ENCODE data around the gene TRIM38. TPM values are rescaled to one million over a fixed set of nuclear protein-coding genes. Genes with fewer than 3 reads are reported as not detected.
"Not testable (repeated sequence)": the region's sequence is repeated elsewhere in the genome, so short reads cannot be mapped to it uniquely, and the experiment has no call there.

TRIM38 gene
- total RNA-seq, 1 donor from 2014 or later: 8.1 TPM

DNA sequence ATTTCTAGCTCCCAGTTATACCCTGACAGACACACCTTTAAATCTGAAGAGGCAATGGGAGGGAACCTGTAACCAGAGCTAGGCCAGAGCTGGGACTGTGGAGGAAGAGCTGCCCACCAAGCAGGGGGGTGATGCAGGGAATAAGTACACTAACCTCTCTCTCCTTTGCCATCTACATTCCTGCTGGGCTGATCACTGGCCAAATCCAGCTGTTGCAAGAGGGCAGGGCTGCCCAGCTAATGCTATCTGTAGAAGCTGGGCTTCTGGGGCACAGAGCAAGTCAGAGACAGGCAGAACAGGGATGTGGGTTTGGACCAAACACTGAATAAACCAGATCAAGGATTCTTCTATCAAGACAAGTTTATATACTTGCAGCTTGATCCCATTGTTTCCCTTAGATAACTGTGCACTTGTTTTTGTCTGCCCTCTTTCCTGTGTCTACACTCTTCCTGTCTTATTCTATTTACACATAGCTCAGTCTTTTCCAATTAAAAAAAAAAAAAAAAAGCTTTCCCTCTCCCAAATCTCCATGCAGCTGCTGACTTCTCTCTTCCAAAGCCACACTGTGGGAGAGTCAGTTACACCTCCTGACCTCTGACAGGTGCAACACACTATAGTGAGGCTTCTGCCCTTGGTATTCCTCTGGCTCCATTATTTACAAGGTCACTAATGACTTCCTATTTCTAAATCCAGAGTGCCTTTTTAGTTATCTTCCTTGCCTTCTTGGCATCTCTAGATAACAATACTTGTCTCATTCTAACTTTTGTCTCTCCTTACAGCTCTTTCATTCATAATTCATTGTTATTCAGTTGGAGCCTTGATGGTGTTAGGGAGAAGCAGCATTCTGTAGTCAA, 43.7 kb downstream of the TRIM38 start:
- H3K27ac ChIP-seq: no peak overlapping the region

DNA sequence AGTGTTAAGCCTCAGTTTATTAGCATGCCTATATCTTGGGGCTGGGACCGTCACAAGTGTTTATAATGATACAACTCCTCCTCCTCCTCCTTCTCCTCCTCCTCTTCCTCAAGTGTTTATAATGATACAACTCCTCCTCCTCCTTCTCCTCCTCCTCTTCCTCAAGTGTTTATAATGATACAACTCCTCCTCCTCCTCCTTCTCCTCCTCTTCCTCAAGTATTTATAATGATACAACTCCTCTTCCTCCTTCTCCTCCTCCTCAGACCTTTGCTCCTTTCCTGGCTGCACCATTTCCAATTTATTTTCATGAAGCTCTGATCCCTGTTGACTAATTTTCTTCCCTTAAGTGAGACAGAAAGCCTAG, 44.3 kb downstream of the TRIM38 start:
- DNase-seq (ENCODE audit: extremely low spot score in 2 of 2); H3K4me1 ChIP-seq; H3K27ac ChIP-seq; H3K36me3 ChIP-seq; intact Hi-C loops (cut with DNase I); H3K9me3 ChIP-seq; H3K27me3 ChIP-seq; H3K4me3 ChIP-seq: not testable (repeated sequence)

More for the DNA sequence above, 43.7 kb downstream of the TRIM38 start:
- intact Hi-C loops (cut with DNase I): no loop called here
- Histone ChIP-seq H3K9me3 (no peaks in the 10 kb centered on the region), H3K4me1 (no peaks in the 10 kb centered on the region), H3K36me3 (peaks cover 0 to 1% of the 10 kb centered on the region in 2 donors), H3K4me3 (no peak overlapping the region), H3K27me3 (no peaks in the 10 kb centered on the region)
- DNase-seq (ENCODE audit: extremely low spot score in 2 of 2): no peak
- no peak for TF ChIP-seq POLR2A (IDR thresholded peaks at IDR 0.05)
- no peak for TF ChIP-seq POLR2AphosphoS5 (IDR thresholded peaks at IDR 0.05; ENCODE audit: insufficient read depth in 1 of 2, low read depth in 1 of 2)
- TF ChIP-seq, protein P1, sequence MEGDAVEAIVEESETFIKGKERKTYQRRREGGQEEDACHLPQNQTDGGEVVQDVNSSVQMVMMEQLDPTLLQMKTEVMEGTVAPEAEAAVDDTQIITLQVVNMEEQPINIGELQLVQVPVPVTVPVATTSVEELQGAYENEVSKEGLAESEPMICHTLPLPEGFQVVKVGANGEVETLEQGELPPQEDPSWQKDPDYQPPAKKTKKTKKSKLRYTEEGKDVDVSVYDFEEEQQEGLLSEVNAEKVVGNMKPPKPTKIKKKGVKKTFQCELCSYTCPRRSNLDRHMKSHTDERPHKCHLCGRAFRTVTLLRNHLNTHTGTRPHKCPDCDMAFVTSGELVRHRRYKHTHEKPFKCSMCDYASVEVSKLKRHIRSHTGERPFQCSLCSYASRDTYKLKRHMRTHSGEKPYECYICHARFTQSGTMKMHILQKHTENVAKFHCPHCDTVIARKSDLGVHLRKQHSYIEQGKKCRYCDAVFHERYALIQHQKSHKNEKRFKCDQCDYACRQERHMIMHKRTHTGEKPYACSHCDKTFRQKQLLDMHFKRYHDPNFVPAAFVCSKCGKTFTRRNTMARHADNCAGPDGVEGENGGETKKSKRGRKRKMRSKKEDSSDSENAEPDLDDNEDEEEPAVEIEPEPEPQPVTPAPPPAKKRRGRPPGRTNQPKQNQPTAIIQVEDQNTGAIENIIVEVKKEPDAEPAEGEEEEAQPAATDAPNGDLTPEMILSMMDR (IDR thresholded peaks at IDR 0.05): no peak

DNA sequence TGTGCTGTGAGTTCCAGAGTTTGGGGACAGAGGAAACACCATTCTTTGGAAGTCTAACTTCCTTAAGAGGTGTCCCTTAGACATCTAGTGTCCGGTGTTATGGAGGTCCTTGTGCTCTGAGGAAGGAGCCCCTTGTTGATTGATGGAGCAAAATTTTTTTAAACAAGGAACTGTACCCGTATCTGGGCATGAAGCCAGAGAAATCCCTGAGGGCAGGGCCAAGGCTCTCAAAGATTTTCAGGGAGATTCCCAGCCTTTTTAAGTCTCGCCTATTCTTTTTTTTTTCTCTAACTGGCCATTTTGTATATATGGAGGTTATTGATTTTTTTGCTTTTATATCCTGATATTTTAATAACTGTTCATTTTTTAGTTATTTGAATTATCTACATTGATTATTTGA, 45.9 kb downstream of the TRIM38 start:
- H3K27ac ChIP-seq: no peak overlapping the region
- intact Hi-C loops (cut with DNase I): no loop called here
- DNase-seq (ENCODE audit: extremely low spot score in 2 of 2): no peak

DNA sequence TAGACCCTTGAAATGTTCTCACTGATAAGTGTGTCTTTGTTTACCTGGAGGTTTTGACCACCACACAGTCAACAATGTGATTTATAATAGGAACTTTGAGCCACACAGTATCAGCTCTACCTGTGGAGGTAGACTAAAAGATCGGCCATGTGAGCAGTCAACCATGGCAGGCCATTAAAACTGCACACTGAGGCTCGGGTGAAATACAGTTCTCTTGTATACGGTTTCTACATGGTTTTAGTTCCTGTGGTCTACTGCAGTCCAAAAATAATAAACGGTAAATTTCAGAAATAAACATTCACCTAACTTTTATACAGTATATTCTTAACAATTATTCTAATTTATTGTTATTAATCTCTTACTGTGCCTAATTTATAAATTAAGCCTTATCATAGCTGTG, 47.2 kb downstream of the TRIM38 start:
- no peak overlapping the region for H3K27ac ChIP-seq
- no peaks in the 10 kb centered on the region for H3K9me3 ChIP-seq
- intact Hi-C loops (cut with DNase I): no loop called here
- TF ChIP-seq POLR2AphosphoS5 (IDR thresholded peaks at IDR 0.05; ENCODE audit: insufficient read depth in 1 of 2, low read depth in 1 of 2) (no peak), POLR2A (IDR thresholded peaks at IDR 0.05) (no peak)
- TF ChIP-seq, protein P1 (IDR thresholded peaks at IDR 0.05): no peak
- no peaks in the 10 kb centered on the region for H3K27me3 ChIP-seq
- H3K36me3 ChIP-seq: no peaks in the 10 kb centered on the region
- H3K4me1 ChIP-seq: no peaks in the 10 kb centered on the region
- no peak overlapping the region for H3K4me3 ChIP-seq
- no peak for DNase-seq (ENCODE audit: extremely low spot score in 2 of 2)

More for the DNA sequence above, 45.9 kb downstream of the TRIM38 start:
- TF ChIP-seq, protein P1 (IDR thresholded peaks at IDR 0.05): no peak
- TF ChIP-seq POLR2A (IDR thresholded peaks at IDR 0.05) (no peak), POLR2AphosphoS5 (IDR thresholded peaks at IDR 0.05; ENCODE audit: insufficient read depth in 1 of 2, low read depth in 1 of 2) (no peak)
- Histone ChIP-seq H3K4me1 (no peaks in the 10 kb centered on the region), H3K27me3 (no peaks in the 10 kb centered on the region), H3K36me3 (no peaks in the 10 kb centered on the region), H3K4me3 (no peak overlapping the region), H3K9me3 (no peaks in the 10 kb centered on the region)

DNA sequence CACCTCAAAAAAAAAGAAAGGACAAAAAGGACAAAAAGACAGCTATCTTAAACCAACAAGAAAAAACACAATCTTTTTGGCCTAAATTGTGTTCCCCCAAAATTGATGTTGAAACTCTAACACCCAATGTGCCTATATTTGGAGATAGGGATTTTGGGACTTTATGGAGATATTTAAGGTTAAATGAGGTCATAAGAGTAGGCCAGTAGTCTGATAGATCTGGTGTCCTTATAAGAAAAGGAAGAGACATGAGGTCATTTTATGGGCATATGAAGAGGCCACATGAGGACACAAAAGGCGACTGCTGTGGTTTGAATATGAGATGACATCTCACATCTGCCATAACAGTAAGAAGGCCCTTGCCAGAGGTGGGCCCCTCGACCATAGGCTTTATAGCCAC, 49.5 kb downstream of the TRIM38 start:
- TF ChIP-seq POLR2A (IDR thresholded peaks at IDR 0.05) (no peak), POLR2AphosphoS5 (IDR thresholded peaks at IDR 0.05; ENCODE audit: insufficient read depth in 1 of 2, low read depth in 1 of 2) (no peak)
- TF ChIP-seq, protein P1 (IDR thresholded peaks at IDR 0.05): no peak
- Histone ChIP-seq H3K4me3 (no peak overlapping the region), H3K36me3 (no peaks in the 10 kb centered on the region), H3K4me1 (peaks cover 11% of the 10 kb centered on the region), H3K27ac (no peak overlapping the region), H3K9me3 (no peaks in the 10 kb centered on the region), H3K27me3 (no peaks in the 10 kb centered on the region)
- intact Hi-C loops (cut with DNase I): no loop called here
- no peak for DNase-seq (ENCODE audit: extremely low spot score in 2 of 2)

DNA sequence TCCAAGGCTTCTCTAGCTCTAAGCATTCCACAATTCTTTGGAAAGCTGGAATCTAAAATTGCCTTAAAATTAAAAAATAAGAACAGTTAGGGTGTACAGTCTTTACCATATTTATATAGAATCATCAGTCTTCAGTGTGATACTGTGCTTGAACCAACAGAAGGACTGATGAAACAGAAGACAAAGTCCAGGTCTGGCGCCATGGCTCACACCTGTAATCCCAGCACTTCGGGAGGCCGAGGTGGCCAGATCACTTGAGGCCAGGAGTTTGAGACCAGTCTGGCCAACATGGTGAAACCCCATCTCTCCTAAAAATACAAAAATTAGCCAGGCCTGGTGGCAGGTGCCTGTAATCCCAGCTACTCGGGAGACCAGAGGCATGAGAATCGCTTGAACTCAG, 51.8 kb downstream of the TRIM38 start:
- H3K27me3 ChIP-seq; H3K4me3 ChIP-seq; H3K36me3 ChIP-seq; DNase-seq (ENCODE audit: extremely low spot score in 2 of 2); H3K27ac ChIP-seq; intact Hi-C loops (cut with DNase I); H3K9me3 ChIP-seq: not testable (repeated sequence)
- H3K4me1 ChIP-seq: peaks cover 13% of the 10 kb centered on the region
